H1 (cell line): ENCODE results near the gene SDF2L1. TPM values are rescaled to one million over a fixed set of nuclear protein-coding genes. Genes with fewer than 3 reads are reported as not detected.

Source experiments
- ASH2L ChIP-seq: fragments of 200-600, 300-600 bp; sonication (generic); IDR thresholded peaks from one replicate; pipeline ENCODE4 v1.7.1; 2017; ENCODE audit warnings: low read length
- BACH1 ChIP-seq: IDR thresholded peaks from 2 replicates; pipeline ENCODE4 v1.6.1; 2012; ENCODE audit warnings: low read length, improper control_type of control experiment
- CREB1 ChIP-seq: IDR thresholded peaks from 2 replicates; pipeline ENCODE4 v1.6.1; 2012; ENCODE audit warnings: inconsistent platforms
- CTCF ChIP-seq, 3 experiments: IDR thresholded peaks; 1 replicate in 2 of 3; 2 replicates in 1 of 3; pipeline versions ENCODE4 v1.5.1 to v1.6.1; 2011; ENCODE audit warnings: low read length in 3 of 3, mild to moderate bottlenecking in 3 of 3, inconsistent platforms in 2 of 3, low read depth in 1 of 3, moderate library complexity in 1 of 3; ENCODE audit not compliant: insufficient read depth in 1 of 3; ENCODE audit errors: control extremely low read depth in 1 of 3
- E2F6 ChIP-seq: IDR thresholded peaks from 2 replicates; pipeline ENCODE4 v1.6.1; 2012; ENCODE audit warnings: inconsistent platforms
- KDM1A ChIP-seq: fragments of 200-600, 300-600 bp; sonication (generic); IDR thresholded peaks from 2 replicates; pipeline ENCODE4 v1.7.1; 2016; ENCODE audit warnings: mild to moderate bottlenecking, low read length, borderline replicate concordance
- KDM4A ChIP-seq: IDR thresholded peaks from one replicate; pipeline ENCODE4 v1.7.1; 2012; ENCODE audit warnings: low read depth, mild to moderate bottlenecking, moderate library complexity, low read length, inconsistent platforms; ENCODE audit not compliant: severe bottlenecking
- KDM5A ChIP-seq: fragments of 200-600 bp; IDR thresholded peaks from 2 replicates; pipeline ENCODE4 v1.7.1; 2012; ENCODE audit warnings: mild to moderate bottlenecking, low read length, inconsistent platforms, mixed read lengths
- MAX ChIP-seq: IDR thresholded peaks from 2 replicates; pipeline ENCODE4 v1.6.1; 2012; ENCODE audit warnings: inconsistent platforms
- NRF1 ChIP-seq: IDR thresholded peaks from 2 replicates; pipeline ENCODE4 v1.6.1; 2011; ENCODE audit warnings: mild to moderate bottlenecking, low read depth, low read length, improper control_type of control experiment
- POLR2A ChIP-seq, 2 experiments: IDR thresholded peaks; 1 replicate in 1 of 2; 2 replicates in 1 of 2; pipeline ENCODE4 v1.6.1; 2011; ENCODE audit warnings: low read depth in 2 of 2, low read length in 2 of 2, mild to moderate bottlenecking in 2 of 2; ENCODE audit errors: control extremely low read depth in 1 of 2
- POLR2AphosphoS5 ChIP-seq: IDR thresholded peaks from 2 replicates; pipeline ENCODE4 v1.6.1; 2011; ENCODE audit warnings: low read depth, low read length
- POU5F1 ChIP-seq: IDR thresholded peaks from 2 replicates; pipeline ENCODE4 v1.6.1; 2011; ENCODE audit warnings: low read depth, mild to moderate bottlenecking, low read length, moderate library complexity
- RBBP5 ChIP-seq: IDR thresholded peaks from 2 replicates; pipeline ENCODE4 v1.7.1; 2012; ENCODE audit warnings: low read depth, mild to moderate bottlenecking, inconsistent platforms, low read length, moderate library complexity, borderline replicate concordance
- RFX5 ChIP-seq: IDR thresholded peaks from 2 replicates; pipeline ENCODE4 v1.6.1; 2011; ENCODE audit warnings: low read depth, low read length, improper control_type of control experiment, borderline replicate concordance
- RNF2 ChIP-seq: fragments of 200-900, 300-1000 bp; sonication (generic); IDR thresholded peaks from 2 replicates; pipeline ENCODE4 v1.7.1; 2016; ENCODE audit warnings: borderline replicate concordance, low read depth, mild to moderate bottlenecking, antibody characterized with exemption, low read length; ENCODE audit not compliant: poor library complexity, severe bottlenecking; ENCODE audit errors: missing control alignments
- SIN3A ChIP-seq, 2 experiments: IDR thresholded peaks in 1 of 2; conservative IDR thresholded peaks in 1 of 2; 2 replicates each; pipeline ENCODE4 v1.6.1; 2011 to 2012; ENCODE audit warnings: low read length in 2 of 2, improper control_type of control experiment in 1 of 2, low read depth in 1 of 2, mild to moderate bottlenecking in 1 of 2
- SP2 ChIP-seq: IDR thresholded peaks from 2 replicates; pipeline ENCODE4 v1.6.1; 2012; ENCODE audit warnings: mild to moderate bottlenecking, low read length, inconsistent platforms
- TAF1 ChIP-seq: IDR thresholded peaks from 2 replicates; pipeline ENCODE4 v1.6.1; 2011; ENCODE audit warnings: mild to moderate bottlenecking, low read depth, low read length
- TBP ChIP-seq: IDR thresholded peaks from 2 replicates; pipeline ENCODE4 v1.6.1; 2011; ENCODE audit warnings: low read depth, low read length, improper control_type of control experiment
- polyA plus RNA-seq, 7 experiments: library from polyadenylated mRNA; depleted of rRNA in 3 of 7; stranded (reverse) in 5 of 7; unstranded in 2 of 7; fragments of >200 nt in 5 of 7; fragments of 200-250 nt in 2 of 7; gene quantifications; 1 replicate in 5 of 7; 2 replicates in 1 of 7; 4 replicates in 1 of 7; pipeline versions ENCODE4 v1.2.1 to v1.2.3, GENCODE V29; 2011 to 2013; ENCODE audit warnings: missing spikeins in 2 of 7, mixed read lengths in 2 of 7
- total RNA-seq: library from RNA; stranded (reverse); fragmentation: NEBNext Ultra II Directional; extraction: Animal tissue kit (Norgen Biotek cat#: 25700); gene quantifications from 2 replicates; pipeline ENCODE4 v1.2.1, GENCODE V29; 2021

Gene SDF2L1
- total and polyA plus RNA-seq, 2 of the 8 experiments (the other 6 are each of a cell fraction or from before 2014, with no cell fraction given), result 51.1 to 59.6 TPM

- TF ChIP-seq CREB1 (peak; percentile 45), KDM1A (no peak), MAX (peak; percentile 57), TAF1 (peak; percentile 84), ASH2L (peak; percentile 87), RNF2 (peak; percentile 43), BACH1 (no peak), SIN3A (conservative IDR thresholded peaks at IDR 0.05 in 1 of 2, IDR thresholded peaks at IDR 0.05 in 1 of 2; ENCODE audit: low read depth in 1 of 2, low read length in 2 of 2) (peak in 1 of 2 experiments; percentile 47; a peak in 2 of 4 replicates), POLR2AphosphoS5 (peak; percentile 75), SP2 (peak; percentile 45; the same call in 1 of the 2 replicates), POLR2A (IDR thresholded peaks at IDR 0.05; ENCODE audit: control extremely low read depth in 1 of 2, low read depth in 2 of 2, low read length in 2 of 2) (peak in 1 of 2 experiments; percentile 64; a peak in 2 of 3 replicates), CTCF (IDR thresholded peaks at IDR 0.05; ENCODE audit: control extremely low read depth in 1 of 3, insufficient read depth in 1 of 3, low read depth in 1 of 3, low read length in 3 of 3) (0 out of 4 replicates have a peak, but pooled peaks of 1 of the 3 experiments have one; percentile 2), POU5F1 (no peak), TBP (0 out of 2 replicates have a peak, but pooled peaks have one; percentile 57), KDM5A (0 out of 2 replicates have a peak, but pooled peaks have one; percentile 52), E2F6 (peak; percentile 82), RFX5 (peak; percentile 35; the same call in 1 of the 2 replicates), KDM4A (peak; percentile 94), RBBP5 (peak; percentile 37; the same call in 1 of the 2 replicates), NRF1 (no peak)
Observed at GRCh38 chr22:21641789-21642583, at the start of gene SDF2L1 (continued).
